IPS DF 19.7 (cell line): ENCODE measurements around the gene DDX6.
"Not testable (repeated sequence)": the region's sequence is repeated elsewhere in the genome, so short reads cannot be mapped to it uniquely, and the experiment has no call there.

Source experiments
- DNase-seq: peaks from one replicate; pipeline ENCODE4 v3.0.0-alpha.2; 2013; ENCODE audit warnings: low read depth, low spot score

Gene DDX6

DNA sequence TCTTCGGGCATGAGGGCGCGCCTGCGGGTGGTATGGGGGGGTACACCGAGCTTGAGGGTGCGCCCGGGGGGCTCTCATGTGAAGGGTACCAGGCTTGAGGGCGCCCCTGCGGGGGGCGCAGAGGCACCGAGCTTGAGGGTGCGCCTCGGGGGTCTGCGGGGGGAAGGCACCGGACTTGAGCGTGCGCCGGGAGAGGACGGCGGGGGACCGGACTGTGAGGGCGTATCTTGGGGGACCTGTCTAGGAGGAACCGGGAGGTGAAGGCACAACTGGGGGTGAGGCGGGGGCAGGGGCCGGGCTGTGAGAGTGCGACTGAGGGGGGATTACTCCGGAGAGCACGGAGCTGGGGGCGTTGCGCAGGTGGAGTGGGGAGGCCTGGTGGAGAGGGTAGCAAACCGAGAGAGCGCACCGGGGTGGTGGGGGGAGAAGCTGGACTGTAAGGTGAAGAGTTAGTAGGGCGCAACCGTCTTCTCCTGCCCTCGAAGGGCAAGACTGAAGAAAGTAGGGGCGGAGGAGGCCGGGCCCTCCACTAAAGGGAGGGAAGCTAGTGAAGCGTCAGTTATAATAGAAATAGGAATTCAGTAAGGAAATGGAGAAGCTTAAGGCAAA, 1.1 kb upstream of the DDX6 start:
- no peak for DNase-seq

DNA sequence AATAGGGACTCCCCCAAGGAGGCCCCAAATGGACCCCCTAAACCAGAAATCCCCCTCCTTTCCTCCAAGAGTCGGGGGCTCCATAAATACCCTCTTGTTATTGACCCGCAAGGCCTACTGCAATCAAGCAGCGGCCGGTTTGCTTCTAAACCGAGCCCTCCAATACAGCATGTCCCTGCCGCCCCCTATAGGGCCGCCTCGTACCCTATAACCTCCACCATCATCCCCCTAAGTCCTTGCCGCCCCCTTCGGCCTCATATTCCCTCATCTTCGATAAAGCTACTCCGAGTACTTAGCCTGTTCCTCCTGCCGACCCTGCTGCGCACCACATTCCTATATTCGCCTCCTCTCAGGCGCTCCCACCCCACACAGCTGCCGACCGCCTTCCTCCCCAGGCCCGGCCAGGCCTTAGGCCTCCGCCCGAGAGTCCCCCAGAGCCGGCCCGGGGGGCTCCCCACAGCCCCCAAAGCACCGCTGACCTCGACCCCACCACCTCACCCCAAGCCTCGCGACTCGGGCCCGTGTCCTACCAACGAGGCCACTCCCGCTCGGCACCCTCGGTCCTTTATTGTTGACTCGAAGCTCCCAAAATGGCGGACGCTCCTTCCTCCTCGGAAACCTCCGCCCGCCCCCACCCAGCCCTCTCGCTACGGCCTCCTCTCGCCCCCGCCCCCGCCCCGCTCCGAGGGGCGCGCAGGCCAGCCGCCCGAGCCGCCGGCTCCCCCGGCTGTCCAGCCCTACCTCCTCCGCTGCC, 430 bp downstream of the DDX6 start:
- no peak for DNase-seq

DNA sequence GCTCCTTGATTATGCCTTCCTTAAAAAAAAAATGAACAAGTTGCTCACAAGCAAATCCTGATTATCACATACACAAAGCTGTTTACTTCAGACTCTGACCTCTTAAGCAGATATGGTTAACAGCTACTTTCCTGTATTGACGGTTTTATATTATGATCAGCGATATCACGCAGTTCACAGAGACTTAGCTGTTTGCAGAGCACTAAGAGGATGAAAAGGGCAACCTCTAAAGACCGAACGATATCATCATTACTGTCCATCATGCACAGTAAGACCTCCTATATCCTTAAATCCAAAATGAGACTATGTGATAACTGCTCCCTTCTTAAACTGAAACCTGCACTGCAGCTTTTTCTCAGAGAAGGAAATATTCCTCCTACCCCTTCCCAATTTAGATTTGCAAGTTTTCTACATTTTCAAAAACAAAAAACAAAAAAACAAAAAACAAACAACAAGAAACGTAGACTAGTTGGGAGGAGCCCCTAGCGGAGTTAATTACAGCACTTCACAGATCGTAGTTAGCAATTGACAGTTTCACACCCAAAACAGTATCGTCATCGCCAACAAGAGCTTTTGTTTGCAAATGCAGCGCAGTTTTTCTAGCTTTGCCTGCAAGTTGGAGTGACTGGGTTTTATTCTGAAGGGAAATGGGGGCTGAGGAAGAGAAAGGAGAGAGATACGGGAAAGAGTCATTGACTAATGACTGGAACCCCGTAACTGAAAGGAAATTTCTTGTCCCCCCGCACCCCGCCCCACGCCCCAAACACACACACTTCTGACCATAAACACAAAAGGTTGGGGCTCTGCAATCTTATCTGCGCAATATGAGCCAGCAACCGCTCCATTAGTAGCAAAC, 1.2 kb downstream of the DDX6 start:
- no peak for DNase-seq

DNA sequence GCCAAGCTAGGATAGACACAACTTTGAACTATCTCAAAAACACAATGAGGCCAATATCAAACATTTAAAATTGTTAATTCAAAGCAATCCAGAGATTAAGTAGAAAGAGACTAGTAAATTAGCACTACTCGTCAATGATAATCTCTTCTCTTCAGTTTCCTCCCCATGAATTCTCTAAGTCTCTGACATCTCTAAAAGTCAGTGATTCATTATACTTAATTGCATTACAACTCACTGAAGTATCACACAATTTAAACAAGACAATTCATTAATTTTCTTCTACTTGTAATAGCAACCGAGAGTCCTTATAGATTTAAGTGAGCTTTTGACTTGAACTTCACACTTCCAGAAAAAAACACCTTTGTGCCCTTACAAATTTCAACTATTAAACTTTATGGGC, 4.3 kb downstream of the DDX6 start:
- no peak for DNase-seq

DNA sequence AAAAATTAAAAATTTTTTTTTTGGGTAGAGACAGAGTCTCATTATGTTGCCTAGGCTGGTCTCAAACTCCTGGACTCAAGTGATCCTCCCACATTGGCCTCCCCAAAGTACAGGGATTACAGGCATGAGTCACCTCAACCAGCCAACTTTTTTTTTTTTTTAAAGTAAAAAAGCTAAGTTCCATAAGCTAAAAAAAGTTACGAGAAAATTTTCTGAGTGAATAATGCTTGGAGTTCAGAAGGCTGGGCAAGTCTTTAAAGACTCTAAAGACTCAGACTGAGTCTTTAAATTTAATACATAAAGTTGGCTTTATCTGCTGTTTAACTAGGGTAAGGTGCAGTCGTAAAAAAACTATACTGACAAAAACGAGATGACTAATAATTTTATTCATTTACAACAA, 5.6 kb downstream of the DDX6 start:
- no peak for DNase-seq

DNA sequence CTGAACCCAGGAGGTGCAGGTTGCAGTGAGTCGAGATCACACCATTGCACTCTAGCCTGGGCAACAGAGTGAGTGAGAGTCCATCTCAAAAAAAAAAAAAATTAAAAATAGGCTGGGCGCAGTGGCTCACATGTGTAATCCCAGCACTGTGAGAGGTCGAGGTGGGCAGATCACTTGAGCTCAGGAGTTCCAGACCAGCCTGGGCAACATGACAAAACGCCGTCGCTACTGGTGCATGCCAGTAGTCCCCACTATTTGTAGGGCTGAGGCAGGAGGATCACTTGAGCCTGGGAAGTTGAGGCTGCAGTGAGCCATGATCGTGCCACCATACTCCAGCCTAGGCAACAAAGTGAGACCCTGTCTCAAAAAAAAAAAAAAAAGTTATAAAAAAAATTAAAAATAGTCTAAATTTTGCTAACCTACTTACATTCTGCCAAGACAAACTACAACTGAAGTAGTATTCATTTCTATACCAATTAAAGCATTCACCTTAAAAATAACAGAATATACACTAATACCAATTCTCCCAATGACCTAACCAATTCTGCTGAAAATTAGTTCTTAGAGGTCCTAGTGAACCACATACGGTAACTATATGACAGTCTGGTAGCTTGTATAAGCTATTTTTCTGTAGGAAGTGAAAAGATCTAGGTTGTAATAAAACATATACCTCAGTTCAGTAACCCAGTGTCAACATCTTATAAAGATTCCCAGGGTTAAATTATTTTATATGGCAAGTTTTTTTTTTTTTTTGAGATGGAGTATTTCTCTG, 7.1 kb downstream of the DDX6 start:
- DNase-seq: no peak

DNA sequence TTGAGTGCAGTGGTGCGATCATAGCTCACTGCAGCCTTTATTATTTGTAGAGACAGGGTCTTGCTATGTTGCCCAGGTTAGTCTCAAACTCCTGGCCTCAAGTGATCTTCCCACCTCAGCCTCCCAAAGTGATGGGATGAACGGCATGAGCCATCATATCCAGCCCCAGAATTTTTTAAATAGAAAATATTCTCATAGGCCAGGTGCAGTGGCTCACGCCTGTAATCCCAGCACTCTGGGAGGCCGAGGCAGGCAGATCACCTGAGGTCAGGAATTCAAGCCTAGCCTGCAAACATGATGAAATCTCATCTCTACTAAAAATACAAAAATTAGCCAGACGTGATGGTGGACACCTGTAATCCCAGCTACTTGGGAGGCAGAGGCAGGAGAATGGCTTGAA, 7.6 kb downstream of the DDX6 start:
- not testable (repeated sequence) for DNase-seq

DNA sequence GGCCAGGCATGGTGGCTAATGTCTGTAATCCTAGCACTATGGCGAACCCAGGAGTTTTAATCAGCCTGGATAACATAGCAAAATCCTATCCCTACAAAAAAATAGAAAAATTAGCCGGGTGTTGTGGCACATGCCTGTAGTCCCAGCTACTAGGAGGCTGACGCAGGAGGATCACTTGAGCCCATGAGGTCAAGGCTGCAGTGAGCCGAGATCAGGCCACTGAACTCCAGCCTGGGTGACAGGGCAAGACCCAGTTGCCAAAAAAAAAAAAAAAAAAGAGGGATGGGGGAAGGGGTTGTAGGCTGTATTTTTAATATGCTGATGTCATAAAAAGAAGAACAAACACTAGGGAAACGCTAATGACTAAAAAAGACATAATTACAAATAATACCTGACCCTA, 12.1 kb downstream of the DDX6 start:
- no peak for DNase-seq

DNA sequence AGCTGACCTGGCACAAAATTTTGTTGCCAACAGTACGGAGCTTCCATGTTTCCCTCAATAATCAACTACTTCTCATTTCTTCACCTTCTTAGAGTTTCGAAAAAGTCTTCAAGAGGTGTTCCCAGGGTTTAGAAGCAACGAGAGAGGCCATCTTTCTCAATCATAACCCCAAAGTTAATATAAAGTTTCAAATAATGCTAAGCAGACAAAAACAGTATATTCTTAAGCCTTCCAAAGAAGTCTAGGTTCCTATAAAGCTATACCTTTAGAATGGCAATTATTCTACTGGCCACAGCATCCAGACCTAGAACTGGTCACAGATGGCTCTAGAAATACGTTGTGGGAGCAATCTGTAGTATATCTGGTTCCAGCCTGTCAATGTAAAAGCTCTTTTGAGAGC, 16.9 kb downstream of the DDX6 start:
- DNase-seq: no peak

DNA sequence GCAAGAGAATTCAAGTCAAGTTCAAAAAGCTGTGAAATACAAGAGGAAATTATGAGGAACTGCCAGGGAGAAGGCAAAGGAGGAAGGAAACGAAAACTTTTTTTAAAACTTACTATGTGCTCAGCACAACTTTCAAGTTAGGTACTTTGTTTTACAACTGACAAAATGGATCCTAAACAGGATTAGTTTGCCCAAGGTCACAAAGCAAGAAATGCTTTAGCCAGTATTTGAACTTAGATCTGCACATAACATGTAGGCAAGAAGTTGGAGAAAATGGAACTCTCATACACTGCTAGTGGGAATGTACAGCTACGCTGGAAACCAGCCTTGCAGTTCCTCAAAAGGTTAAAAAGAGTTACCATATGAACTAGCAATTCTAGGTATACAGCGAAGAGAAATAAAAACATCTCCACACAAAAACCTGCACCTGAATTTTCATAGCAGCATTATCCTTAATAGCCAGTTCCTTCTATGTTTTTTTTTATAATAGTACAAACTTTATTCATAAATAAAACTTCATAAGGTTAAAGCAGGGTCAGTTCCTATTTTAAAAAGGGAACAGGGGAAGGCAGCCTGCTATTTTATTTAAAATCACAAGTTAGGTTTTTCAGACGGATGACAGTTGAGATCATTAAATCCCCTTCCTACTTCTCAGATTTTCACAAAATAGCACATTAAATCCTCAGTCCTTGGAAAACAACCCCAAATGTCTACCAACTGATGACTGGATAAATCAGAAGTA, 19.2 kb downstream of the DDX6 start:
- no peak for DNase-seq

DNA sequence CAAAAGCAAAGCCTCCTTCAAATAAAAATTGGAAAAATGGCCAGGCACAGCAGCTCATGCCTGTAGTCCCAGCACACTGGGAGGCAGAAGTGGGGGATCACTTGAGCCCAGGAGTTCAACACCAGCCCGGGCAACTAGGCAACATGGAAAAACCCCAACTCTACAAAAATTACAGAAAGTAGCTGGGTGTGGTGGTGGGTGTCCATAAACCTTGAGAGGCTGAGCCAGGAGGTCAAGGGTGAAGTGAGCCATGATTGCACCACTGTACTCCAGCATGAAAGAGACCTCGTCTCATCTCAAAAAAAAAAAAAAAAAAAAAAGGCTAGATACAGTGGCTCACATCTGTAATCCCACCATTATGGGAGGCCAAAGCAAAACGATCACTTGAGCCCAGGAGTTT, 22.3 kb downstream of the DDX6 start:
- DNase-seq: no peak

DNA sequence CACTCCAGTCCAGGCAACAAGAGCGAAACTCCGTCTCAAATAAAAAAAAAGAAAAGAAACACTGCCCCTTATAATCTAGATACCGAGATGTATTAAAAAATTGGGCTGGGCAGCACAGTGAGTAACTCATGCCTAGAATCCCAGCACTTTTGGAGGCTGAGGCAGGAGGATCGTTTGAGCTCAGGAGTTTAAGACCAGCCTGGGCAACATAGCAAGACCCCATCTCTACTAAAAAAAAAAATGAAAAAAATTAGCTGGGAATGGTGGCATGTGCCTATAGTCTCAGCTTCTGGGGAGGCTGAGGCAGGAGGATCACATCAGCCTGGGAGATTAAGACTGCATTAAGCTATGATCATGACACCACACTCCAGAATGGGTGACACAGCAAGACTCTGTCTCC, 24.9 kb downstream of the DDX6 start:
- DNase-seq: no peak

DNA sequence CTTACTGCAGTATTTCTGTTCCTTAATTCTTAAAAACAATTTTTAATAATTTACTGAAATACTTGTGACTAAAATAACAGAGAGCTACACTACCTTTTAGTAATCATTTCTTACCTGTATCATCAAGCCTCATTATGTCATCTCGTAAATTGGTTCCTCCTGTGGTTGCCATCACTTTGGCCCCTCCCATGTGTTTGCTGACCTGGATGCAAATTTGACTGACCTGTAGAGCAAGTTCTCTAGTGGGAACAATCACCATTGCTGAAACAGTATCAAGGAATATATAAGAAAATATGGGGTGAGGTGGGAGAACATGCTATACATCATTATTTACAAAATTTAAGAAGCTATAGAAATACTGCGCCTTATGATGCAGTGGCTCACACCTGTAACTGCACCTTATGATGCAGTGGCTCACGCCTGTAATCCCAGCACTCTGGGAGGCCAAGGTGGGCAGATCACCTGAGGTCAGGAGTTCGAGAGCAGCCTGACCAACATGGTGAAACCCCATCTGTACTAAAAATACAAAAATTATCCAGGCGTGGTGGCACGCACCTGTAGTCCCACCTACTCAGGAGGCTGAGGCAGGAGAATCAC, 25.8 kb downstream of the DDX6 start:
- DNase-seq: not testable (repeated sequence)

DNA sequence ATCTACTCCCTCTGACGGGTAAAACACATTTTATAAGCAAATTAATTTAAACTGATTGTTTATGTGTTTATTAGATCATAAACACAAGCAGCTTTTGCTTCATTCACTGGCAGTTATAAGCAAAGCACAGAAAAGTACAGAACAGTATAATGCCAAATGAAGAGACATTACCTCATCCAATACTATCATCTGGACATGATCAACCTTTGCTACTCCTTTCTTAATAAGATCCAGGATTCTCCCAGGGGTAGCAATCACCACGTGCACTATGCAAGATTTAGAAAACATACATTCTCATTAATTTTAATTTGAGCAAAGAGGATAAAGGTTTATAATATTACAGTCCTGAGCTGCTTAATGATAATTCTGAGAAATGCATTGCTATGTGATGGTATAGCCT, 27.9 kb downstream of the DDX6 start:
- no peak for DNase-seq

DNA sequence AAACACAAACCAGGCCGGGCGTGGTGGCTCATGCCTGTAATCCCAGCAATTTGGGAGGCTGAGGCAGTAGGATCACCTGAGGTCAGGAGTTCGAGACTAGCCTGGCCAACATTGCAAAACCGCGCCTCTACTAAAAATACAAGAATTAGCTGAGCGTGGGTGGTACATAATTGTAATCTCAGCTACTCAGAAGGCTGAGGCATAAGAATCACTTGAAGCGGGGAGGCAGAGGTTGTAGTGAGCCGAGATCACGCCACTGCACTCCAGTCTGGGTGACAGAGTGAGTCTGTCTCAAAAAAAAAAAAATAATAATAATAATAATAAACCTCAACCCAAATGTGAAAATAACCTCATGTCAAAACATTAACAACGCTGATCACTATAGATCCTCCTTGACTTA, 29.0 kb downstream of the DDX6 start:
- DNase-seq: not testable (repeated sequence)

DNA sequence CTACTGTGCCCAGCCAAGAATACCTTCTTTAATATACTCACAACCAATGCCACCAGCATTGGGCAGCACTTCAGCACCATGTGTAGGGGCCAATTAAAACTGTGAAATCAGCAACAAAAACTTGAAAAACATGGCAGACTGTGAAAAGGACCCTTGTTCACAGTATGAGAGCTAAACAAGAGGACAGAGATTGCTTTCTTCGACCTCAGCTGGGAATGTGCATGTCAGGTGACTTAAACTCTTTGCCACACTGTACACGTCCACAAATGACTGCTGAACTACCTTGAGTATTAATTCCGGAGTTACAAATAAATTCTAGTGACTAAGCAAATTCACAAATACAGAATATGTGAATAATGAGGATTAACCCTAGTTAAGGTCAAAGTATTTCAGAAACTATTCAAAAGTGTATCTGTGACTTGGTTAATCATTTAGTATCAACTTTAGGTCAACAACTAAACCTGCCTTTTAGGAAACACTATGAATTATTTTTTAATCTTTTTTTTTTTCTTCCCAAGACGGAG, 33.0 kb downstream of the DDX6 start:
- DNase-seq: no peak

DNA sequence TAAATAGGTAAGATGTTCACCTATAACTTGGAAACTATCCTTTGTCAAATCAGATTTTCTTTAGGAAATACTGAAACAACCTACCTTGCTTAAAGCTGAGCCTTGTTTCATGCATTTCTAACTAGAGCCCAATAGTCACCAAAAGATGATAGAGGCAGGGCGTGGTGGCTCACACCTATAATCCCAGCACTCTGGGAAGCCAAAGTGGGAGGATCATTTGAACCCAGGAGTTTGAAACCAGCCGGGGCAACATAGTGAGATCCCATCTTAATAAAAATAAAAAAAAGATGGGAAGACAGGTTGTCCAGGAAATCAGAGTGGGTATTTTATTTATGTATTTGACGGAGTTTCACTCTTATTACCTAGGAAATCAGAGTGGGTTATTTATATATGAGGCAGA, 38.3 kb downstream of the DDX6 start:
- no peak for DNase-seq

DNA sequence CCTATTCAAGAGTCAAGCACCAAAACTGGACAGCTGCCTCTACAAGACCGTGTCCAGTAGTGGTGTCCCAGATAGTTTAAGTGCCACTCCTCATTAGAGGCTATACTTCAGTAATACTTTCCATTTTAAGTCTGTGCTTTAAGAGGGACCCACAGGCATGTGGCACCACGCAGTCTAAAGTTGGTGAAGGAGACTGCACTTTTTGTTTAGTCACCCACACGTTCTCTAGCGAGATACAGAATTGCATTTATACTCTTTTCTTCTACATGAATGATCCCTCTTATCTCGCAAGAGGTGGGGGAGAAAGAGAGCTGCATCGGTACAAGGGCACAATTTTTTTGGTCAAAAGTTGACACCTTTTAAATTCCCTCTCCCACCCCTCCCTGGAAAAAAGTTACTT, 41.5 kb downstream of the DDX6 start:
- no peak for DNase-seq

DNA sequence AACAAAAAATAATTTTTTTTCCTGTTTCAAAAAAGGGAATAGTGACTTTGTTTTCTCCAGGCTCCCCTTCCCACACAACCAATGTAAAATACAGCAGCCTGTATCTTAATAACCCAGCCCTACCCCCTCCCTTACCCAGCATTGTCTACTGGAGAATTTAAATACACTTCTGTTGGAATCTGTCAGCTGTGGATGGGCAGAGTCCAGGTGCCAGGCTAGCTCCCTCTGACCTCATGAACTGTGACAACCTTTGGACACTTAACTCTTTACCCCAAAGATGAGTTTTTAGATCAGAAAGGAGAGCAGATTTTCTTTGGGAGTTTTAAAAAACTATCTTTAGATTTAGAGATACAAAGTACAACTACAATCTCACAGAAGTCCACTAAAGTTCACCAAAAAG, 42.9 kb downstream of the DDX6 start:
- no peak for DNase-seq

DNA sequence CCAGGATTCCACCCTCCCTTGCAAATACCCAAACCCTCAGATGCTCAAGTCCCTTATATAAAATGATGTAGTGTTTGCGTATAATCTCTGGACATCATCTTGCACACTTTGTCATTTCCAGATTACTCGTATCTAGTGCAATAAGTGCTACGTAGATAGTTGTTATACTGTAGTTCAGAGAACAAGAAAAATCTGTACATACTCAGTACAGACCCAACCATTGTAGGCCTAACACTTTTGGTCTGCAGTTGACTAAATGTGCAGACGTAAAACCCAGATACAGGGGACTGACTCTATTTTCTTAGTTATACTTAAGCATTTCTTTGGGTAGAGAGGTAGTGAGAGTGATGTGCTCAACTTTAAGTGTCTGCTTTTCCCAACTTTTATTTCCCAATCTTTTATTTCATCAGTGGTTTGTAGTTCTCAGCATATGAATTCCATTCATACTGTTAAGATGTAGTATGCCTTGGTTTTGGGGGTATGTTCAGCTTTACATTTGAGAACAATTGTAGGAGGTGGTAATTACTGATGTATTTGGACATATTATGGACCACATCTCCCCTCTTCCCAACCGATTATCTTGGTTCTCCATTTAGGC, 43.9 kb downstream of the DDX6 start:
- no peak for DNase-seq
